Parathyroid adenoma (tissue), 2 donors: Measurements from ENCODE around the gene UTP15.
A peak's percentile ranks its signal among the peaks of the same experiment; 100 is the strongest.

ENCODE experiments used
- H2AFZ ChIP-seq: fragments of 300-600 bp; sonication (generic); one replicate; pipeline ENCODE4 v1.7.0; 2017; ENCODE audit warnings: antibody characterized with exemption, mild to moderate bottlenecking
- H3K27ac ChIP-seq: fragments of 300-600 bp; sonication (generic); one replicate; pipeline ENCODE4 v1.7.0; 2017
- H3K27me3 ChIP-seq: fragments of 300-600 bp; sonication (generic); one replicate; pipeline ENCODE4 v1.7.0; 2017; ENCODE audit warnings: low read length; ENCODE audit not compliant: control insufficient read depth, insufficient read depth
- H3K36me3 ChIP-seq: fragments of 300-600 bp; sonication (generic); one replicate; pipeline ENCODE4 v1.7.0; 2017; ENCODE audit warnings: low read length; ENCODE audit not compliant: control insufficient read depth, insufficient read depth
- H3K4me1 ChIP-seq: fragments of 300-600 bp; sonication (generic); one replicate; pipeline ENCODE4 v1.7.0; 2017; ENCODE audit warnings: control low read depth
- H3K4me2 ChIP-seq: fragments of 300-600 bp; sonication (generic); one replicate; pipeline ENCODE4 v1.7.0; 2017; ENCODE audit warnings: low read length
- H3K4me3 ChIP-seq: fragments of 300-600 bp; sonication (generic); one replicate; pipeline ENCODE4 v1.7.0; 2017; ENCODE audit warnings: low read depth, low read length
- H3K79me2 ChIP-seq: fragments of 300-600 bp; sonication (generic); one replicate; pipeline ENCODE4 v1.7.0; 2017; ENCODE audit warnings: control low read depth
- H3K9ac ChIP-seq: fragments of 300-600 bp; sonication (generic); one replicate; pipeline ENCODE4 v1.7.0; 2017; ENCODE audit warnings: mild to moderate bottlenecking
- H3K9me3 ChIP-seq: fragments of 300-600 bp; sonication (generic); one replicate; pipeline ENCODE4 v1.7.0; 2017; ENCODE audit warnings: low read length; ENCODE audit not compliant: control insufficient read depth
- TF ChIP-seq, protein P1 (sequence below): fragments of 300-600 bp; sonication (generic); IDR thresholded peaks from one replicate; pipeline ENCODE4 v1.7.0; 2017; ENCODE audit warnings: antibody characterized with exemption, mild to moderate bottlenecking
- donor health status: primary hyperparathyroidism.

UTP15 gene

GRCh38 chr5:73623060-73623459 is 57.5 kb downstream of the UTP15 start:
- Histone ChIP-seq H3K4me3 (no peak overlapping the region), H3K9me3 (no peaks in the 10 kb centered on the region), H3K79me2 (no peaks in the 10 kb centered on the region), H3K9ac (no peak overlapping the region), H3K4me1 (peaks cover 3% of the 10 kb centered on the region), H2AFZ (no peak overlapping the region), H3K27ac (no peak overlapping the region), H3K36me3 (no peaks in the 10 kb centered on the region), H3K27me3 (no peaks in the 10 kb centered on the region), H3K4me2 (no peak overlapping the region)
- TF ChIP-seq, protein P1, sequence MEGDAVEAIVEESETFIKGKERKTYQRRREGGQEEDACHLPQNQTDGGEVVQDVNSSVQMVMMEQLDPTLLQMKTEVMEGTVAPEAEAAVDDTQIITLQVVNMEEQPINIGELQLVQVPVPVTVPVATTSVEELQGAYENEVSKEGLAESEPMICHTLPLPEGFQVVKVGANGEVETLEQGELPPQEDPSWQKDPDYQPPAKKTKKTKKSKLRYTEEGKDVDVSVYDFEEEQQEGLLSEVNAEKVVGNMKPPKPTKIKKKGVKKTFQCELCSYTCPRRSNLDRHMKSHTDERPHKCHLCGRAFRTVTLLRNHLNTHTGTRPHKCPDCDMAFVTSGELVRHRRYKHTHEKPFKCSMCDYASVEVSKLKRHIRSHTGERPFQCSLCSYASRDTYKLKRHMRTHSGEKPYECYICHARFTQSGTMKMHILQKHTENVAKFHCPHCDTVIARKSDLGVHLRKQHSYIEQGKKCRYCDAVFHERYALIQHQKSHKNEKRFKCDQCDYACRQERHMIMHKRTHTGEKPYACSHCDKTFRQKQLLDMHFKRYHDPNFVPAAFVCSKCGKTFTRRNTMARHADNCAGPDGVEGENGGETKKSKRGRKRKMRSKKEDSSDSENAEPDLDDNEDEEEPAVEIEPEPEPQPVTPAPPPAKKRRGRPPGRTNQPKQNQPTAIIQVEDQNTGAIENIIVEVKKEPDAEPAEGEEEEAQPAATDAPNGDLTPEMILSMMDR = no peak

DNA sequence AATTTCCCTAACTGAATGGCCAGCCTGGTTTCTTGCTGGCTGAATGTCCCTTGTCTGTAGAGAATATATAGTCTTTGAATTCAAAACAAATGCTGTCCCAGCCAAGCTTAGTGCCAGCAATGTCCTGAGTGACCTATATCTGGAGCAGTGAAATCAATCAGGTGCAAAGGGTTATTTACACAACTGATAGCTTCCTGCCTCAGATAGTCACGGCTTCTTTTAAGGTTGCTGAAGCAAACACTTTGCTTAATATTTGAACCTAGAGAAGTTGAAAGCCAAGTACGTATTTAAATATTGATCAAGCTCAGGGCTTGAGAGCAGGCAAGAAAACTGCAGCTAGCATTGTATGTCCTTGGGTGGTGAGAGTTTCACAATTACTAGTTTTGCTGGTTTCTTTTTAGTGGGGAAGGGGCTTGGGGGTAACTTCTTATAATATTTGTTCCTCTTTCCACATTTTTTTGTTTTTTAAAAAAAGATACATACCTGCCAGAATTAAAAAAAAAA is 58.4 kb downstream of the UTP15 start:
- H3K4me1 ChIP-seq = peaks cover 3% of the 10 kb centered on the region
- TF ChIP-seq, protein P1 = no peak
- no peak overlapping the region for H2AFZ ChIP-seq
- no peaks in the 10 kb centered on the region for H3K79me2 ChIP-seq
- H3K27me3 ChIP-seq = no peaks in the 10 kb centered on the region
- H3K4me2 ChIP-seq = no peak overlapping the region
- H3K4me3 ChIP-seq = no peak overlapping the region
- no peaks in the 10 kb centered on the region for H3K9me3 ChIP-seq
- no peak overlapping the region for H3K9ac ChIP-seq
- H3K36me3 ChIP-seq = no peaks in the 10 kb centered on the region
- H3K27ac ChIP-seq = no peak overlapping the region

GRCh38 chr5:73624888-73625287 is 59.3 kb downstream of the UTP15 start:
- no peaks in the 10 kb centered on the region for H3K36me3 ChIP-seq
- TF ChIP-seq, protein P1 = no peak

GRCh38 chr5:73625372-73625943 is 59.9 kb downstream of the UTP15 start:
- no peak overlapping the region for H3K27ac ChIP-seq
- TF ChIP-seq, protein P1 = no peak
- H2AFZ ChIP-seq = peak overlapping the region; percentile 88
- H3K27me3 ChIP-seq = no peaks in the 10 kb centered on the region
- H3K9me3 ChIP-seq = no peaks in the 10 kb centered on the region
- H3K4me2 ChIP-seq = peak overlapping the region; percentile 56
- H3K4me1 ChIP-seq = peaks cover 3% of the 10 kb centered on the region
- no peak overlapping the region for H3K9ac ChIP-seq
- no peaks in the 10 kb centered on the region for H3K36me3 ChIP-seq
- H3K79me2 ChIP-seq = no peaks in the 10 kb centered on the region
- H3K4me3 ChIP-seq = peak overlapping the region; percentile 40

More at GRCh38 chr5:73624888-73625287, 59.3 kb downstream of the UTP15 start:
- Histone ChIP-seq H3K27ac (no peak overlapping the region), H3K4me2 (no peak overlapping the region), H3K79me2 (no peaks in the 10 kb centered on the region), H3K9ac (no peak overlapping the region), H3K27me3 (no peaks in the 10 kb centered on the region), H3K9me3 (no peaks in the 10 kb centered on the region), H3K4me1 (peaks cover 3% of the 10 kb centered on the region), H2AFZ (no peak overlapping the region), H3K4me3 (no peak overlapping the region)
